ENCODE measurements around the gene RRP1.

DNA sequence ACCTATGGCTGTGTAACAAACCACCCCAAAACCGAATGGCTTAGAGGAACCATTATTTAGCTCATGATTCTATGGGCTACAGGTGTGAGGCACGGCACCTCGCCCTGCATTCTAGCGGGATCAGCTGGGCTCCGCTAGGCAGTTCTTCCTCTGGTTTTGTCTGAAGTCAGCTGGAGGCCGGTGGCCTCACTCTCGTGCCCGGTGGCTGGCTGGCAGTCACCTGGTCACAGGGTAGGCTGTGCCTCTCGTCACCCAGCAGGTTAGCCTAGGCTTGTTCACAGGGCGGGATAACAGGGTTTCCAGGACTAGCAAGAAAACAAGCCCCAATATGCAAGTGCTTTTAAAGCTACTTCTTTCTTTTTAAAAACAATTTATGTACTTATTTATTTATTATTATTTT is 59.4 kb downstream of the RRP1 start:
- no peak for TF ChIP-seq POLR2A (IDR thresholded peaks at IDR 0.05; ENCODE audit: low read depth, low read length)
- no peak for TF ChIP-seq POLR2AphosphoS5 (IDR thresholded peaks at IDR 0.05; ENCODE audit: low read depth, low read length)
